Cardiac muscle cell (in vitro differentiated cells and primary cell): ENCODE measurements around the gene UBXN6. TPM values are rescaled to one million over a fixed set of nuclear protein-coding genes. Genes with fewer than 3 reads are reported as not detected.
A peak's percentile ranks its signal among the peaks of the same experiment; 100 is the strongest.

Source experiments
- DNase-seq, 2 donors: peaks; one replicate each; pipeline versions ENCODE4 v3.0.0 to v3.0.0-alpha.2; 2010 to 2017; ENCODE audit warnings: low read depth in 1 of 2, low spot score in 1 of 2
- H3K27ac ChIP-seq: fragments of 200-600 bp; sonication (generic); 2 replicates; pipeline ENCODE4 v1.5.1; 2016
- H3K27me3 ChIP-seq: fragments of 200-600 bp; sonication (generic); 2 replicates; pipeline ENCODE4 v1.6.0; 2016; ENCODE audit warnings: control low read depth
- H3K36me3 ChIP-seq: fragments of 200-600 bp; sonication (generic); 2 replicates; pipeline ENCODE4 v1.5.1; 2016; ENCODE audit warnings: control low read depth
- H3K4me1 ChIP-seq: fragments of 200-600 bp; sonication (generic); 2 replicates; pipeline ENCODE4 v1.8.1; 2017; ENCODE audit warnings: low read depth, mild to moderate bottlenecking, mixed run types
- H3K4me3 ChIP-seq: fragments of 200-600 bp; sonication (generic); 2 replicates; pipeline ENCODE4 v1.5.1; 2016; ENCODE audit warnings: mild to moderate bottlenecking
- H3K9me3 ChIP-seq: fragments of 200-600 bp; sonication (generic); 2 replicates; pipeline ENCODE4 v1.5.1; 2017; ENCODE audit warnings: low read depth, mild to moderate bottlenecking, control low read depth
- polyA plus RNA-seq: library from polyadenylated mRNA; unstranded; fragments of >200 nt; fragmentation: Nextera tagmentation; extraction: Ambion mirVana; gene quantifications from 2 replicates; pipeline ENCODE4 v1.2.1, GENCODE V29; 2016
- total RNA-seq: library from RNA; depleted of rRNA; stranded (reverse); fragments of >200 nt; gene quantifications from 2 replicates; pipeline ENCODE4 v1.2.3, GENCODE V29; 2016
- TF ChIP-seq, protein P1 (sequence below): IDR thresholded peaks from 2 replicates; pipeline ENCODE4 v1.5.1; 2012; ENCODE audit warnings: low read depth, mild to moderate bottlenecking, low read length

Gene UBXN6
- total and polyA plus RNA-seq, 2 experiments from 2014 or later, result 46.2 to 147 TPM

DNA sequence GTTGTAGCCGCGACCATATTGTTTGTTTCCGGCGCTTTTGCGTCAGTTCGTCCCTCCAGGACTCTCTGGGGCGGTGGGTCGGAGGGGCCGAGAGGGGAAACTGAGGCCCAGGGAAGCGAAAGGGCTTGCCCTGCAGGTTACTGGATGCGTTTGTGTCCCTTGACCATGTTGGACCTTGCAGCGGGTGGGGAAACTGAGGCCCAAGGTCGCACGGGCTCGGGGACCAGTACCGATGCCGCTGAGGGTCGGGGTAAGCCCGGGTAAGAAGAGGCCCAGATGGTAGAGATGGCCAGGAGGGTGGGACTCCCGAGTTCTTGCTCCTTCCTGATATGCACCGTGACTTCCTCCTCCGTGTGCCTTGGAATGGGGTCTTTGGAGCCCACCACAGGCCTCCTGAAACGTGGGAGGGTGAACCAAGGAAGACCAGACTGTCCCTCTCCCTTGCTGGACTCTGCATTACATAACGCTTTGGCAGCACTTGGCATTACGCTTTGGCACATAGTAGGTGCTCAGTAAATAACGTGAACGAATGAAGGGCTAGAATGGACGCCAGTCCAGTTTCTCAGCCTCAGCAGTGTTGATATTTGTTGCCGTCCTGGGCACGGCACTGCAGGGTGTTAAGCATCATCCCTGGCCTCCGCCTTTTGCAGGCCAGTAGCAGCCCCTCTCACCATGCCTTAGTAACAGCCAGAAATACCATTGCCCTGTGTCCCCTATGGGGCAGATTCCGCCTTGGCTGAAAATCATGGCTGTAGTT, 54.4 kb downstream of the UBXN6 start:
- Histone ChIP-seq H3K4me1 (peaks cover 6% of the 10 kb centered on the region), H3K27ac (no peak overlapping the region), H3K36me3 (no peaks in the 10 kb centered on the region), H3K27me3 (no peaks in the 10 kb centered on the region), H3K9me3 (no peaks in the 10 kb centered on the region), H3K4me3 (peak overlapping the region; percentile 55)
- no peak for DNase-seq
- TF ChIP-seq, protein P1, sequence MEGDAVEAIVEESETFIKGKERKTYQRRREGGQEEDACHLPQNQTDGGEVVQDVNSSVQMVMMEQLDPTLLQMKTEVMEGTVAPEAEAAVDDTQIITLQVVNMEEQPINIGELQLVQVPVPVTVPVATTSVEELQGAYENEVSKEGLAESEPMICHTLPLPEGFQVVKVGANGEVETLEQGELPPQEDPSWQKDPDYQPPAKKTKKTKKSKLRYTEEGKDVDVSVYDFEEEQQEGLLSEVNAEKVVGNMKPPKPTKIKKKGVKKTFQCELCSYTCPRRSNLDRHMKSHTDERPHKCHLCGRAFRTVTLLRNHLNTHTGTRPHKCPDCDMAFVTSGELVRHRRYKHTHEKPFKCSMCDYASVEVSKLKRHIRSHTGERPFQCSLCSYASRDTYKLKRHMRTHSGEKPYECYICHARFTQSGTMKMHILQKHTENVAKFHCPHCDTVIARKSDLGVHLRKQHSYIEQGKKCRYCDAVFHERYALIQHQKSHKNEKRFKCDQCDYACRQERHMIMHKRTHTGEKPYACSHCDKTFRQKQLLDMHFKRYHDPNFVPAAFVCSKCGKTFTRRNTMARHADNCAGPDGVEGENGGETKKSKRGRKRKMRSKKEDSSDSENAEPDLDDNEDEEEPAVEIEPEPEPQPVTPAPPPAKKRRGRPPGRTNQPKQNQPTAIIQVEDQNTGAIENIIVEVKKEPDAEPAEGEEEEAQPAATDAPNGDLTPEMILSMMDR, result no peak

DNA sequence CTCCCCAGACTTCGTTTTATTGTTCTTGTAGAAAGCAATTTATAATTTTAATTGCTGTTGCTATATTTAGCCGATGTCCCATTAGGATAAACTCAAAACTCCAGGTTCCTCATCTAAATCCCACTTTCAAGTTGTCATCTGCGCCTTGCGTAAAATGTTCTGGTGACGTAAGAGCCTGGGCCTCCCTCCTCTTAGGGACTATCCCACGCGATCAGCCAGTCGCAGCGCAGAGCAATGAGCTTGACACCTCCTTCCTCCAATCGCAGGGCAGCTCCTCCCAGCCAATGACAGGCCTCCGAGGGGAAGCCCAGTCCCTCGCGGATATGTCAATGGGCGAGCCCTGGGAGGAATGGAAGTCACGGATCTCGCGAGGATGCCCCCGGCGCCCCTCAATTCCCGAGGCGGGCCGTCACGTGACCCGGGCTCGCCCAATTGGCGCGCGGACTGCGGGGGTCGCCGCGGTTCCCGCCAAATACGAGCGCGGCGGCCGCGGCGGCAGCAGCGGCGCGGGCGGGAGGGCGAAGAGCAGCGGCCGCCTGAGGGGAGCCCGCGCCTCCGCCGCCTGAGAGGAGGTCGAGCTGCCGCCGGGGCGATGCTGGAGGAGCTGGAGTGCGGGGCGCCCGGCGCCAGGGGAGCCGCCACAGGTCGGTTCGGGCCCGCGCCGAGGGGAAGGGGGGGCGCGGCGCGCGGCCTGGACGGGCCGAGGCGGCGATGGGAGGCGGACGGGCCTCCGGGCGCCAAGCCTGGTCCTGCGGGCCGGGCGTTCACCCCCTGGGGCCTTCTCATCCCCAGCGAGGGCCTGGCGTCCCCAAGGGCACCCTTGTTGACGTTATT, 55.2 kb downstream of the UBXN6 start, which contains the start of gene CHAF1A:
Gene CHAF1A (plus strand): TSS at position 470 of the 834 bp plus-strand sequence. CDS start 123 bp downstream, at position 593.
- H3K27ac ChIP-seq, result peak within 1 kb of the TSS; percentile 63
- H3K4me1 ChIP-seq, result peaks cover 6% of the 10 kb centered on the region
- no peaks in the 10 kb centered on the region for H3K27me3 ChIP-seq
- no peaks in the 10 kb centered on the region for H3K9me3 ChIP-seq
- TF ChIP-seq, protein P1, result no peak
- H3K4me3 ChIP-seq, result peak within 1 kb of the TSS; percentile 55
- H3K36me3 ChIP-seq, result no peaks in the 10 kb centered on the region
- DNase-seq, result peak; percentile 100

DNA sequence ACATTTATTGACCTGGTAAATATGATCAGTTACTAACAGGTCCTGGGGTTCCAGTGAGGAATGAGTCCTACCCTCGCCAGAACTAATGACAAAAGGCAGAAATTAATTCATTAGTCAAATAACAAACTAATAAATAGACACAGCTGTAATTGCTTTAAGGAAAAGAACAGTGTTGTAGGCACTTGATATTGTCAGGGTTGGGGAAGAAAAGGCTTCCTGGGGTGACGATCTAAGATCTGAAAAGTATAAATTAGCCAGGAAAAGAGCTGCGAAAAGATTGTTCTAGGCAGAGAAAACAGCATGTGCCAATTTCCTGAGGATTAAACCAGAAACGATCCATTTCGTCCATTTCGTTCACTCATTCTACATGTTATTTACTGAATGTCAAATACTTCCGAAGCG, 55.8 kb downstream of the UBXN6 start:
- Histone ChIP-seq H3K4me1 (peaks cover 6% of the 10 kb centered on the region), H3K27ac (peak overlapping the region; percentile 63), H3K27me3 (no peaks in the 10 kb centered on the region), H3K9me3 (no peaks in the 10 kb centered on the region), H3K36me3 (no peaks in the 10 kb centered on the region), H3K4me3 (peak overlapping the region; percentile 30)
- TF ChIP-seq, protein P1, result no peak
- no peak for DNase-seq

DNA sequence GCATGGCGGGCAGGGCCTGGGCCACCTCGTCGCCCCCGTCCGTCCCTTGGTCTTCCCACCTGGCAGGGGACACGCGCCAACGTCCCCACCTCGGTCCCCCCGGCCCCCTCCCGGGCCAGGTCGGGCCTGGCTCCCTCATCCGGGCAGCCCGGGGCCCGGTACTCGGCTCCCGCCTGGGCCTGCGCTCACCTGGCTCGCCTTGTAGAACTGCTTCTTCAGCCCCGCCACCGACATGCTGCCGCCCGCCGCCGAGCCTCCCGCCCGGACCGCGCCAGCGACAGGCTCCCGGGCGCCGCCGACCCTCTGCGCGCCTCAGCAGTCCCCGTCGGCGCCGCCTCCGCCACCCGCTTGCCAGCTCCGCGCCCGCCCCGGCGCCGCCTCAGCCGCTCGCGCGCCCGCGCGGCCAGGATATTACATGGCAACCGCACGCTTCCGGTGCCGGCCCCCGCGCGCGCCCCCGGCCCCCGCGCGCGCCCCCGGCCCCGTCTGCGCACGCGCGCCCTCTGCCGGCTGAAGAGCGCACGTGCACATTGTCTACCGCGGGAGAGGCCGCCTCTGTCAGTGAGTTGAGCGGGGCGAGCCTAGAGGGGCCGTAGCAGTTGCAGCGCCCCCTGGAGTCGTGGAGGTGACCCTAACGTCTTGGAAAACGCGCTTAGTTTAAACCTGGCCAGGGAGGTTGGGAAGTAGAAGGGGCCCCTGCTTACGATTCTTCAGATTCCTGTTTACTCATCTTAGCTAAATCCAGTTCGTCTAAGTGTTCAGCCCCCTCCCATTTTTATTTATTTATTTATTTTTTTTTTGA, 57.3 kb downstream of the UBXN6 start, which contains the start of gene SH3GL1:
Gene SH3GL1 (minus strand): TSS at position 413 of the 802 bp plus-strand sequence. CDS start 179 bp downstream, at position 234.
- TF ChIP-seq, protein P1, result peak; percentile 89
- H3K4me3 ChIP-seq, result peak within 1 kb of the TSS; percentile 100
- no peaks in the 10 kb centered on the region for H3K27me3 ChIP-seq
- no peaks in the 10 kb centered on the region for H3K9me3 ChIP-seq
- DNase-seq, result peak; percentile 96 to 97
- H3K27ac ChIP-seq, result peak within 1 kb of the TSS; percentile 95
- H3K4me1 ChIP-seq, result peaks cover 6% of the 10 kb centered on the region
- no peaks in the 10 kb centered on the region for H3K36me3 ChIP-seq

DNA sequence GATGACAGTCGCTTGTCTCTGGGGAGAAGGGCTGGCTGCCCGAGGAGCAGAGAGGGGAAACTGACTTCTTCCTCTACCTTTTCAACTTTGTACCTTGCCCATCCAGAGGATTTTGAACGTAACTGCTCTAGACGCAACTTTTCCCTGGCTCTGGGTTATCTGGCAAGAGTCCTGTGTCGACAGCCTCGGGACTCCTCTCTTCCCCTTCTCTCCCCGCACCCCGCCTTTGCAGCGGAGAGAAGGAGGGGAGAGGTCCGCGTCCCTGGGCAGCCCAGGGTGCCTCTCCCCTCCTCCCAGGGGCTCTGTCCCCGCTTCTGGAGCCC, 57.8 kb downstream of the UBXN6 start:
- DNase-seq, result peak; percentile 51 to 54
- TF ChIP-seq, protein P1, result no peak
- H3K27ac ChIP-seq, result peak overlapping the region; percentile 95

More for the DNA sequence above, 57.8 kb downstream of the UBXN6 start:
- H3K9me3 ChIP-seq, result no peaks in the 10 kb centered on the region
- no peaks in the 10 kb centered on the region for H3K27me3 ChIP-seq
- peak overlapping the region; percentile 100 for H3K4me3 ChIP-seq
- H3K4me1 ChIP-seq, result peaks cover 6% of the 10 kb centered on the region
- H3K36me3 ChIP-seq, result no peaks in the 10 kb centered on the region
